OCI-LY7 (cell line): ENCODE results near the gene ACADSB. TPM values are rescaled to one million over a fixed set of nuclear protein-coding genes. Genes with fewer than 3 reads are reported as not detected.

ENCODE experiments used
- BruUV-seq: library from RNA; stranded (reverse); fragments of 400-500 nt; replicated peaks from 2 replicates; lab custom pipeline; 2021; lab: Mats Ljungman, UMichigan
- CTCF ChIA-PET: fragments of 300-600 bp; sonication (Branson Sonifier 250); formaldehyde crosslinking; loops from one replicate; lab custom pipeline; 2022; ENCODE audit warnings: antibody characterized with exemption; ENCODE audit not compliant: unreplicated experiment; lab: Charles Lee
- POLR2A ChIA-PET: fragments of 300-600 bp; sonication (Branson Sonifier 250); formaldehyde crosslinking; loops from one replicate; lab custom pipeline; 2022; ENCODE audit warnings: antibody characterized with exemption; lab: Charles Lee
- DNase-seq: peaks from one replicate; pipeline ENCODE4 v3.0.0-alpha.2; 2015; ENCODE audit warnings: low spot score
- H2AFZ ChIP-seq: fragments of 200-600 bp; sonication (generic), shearing (Covaris generic); 2 replicates; pipeline ENCODE4 v1.6.1; 2014; ENCODE audit warnings: mild to moderate bottlenecking, antibody characterized with exemption, low read length, moderate library complexity
- H3K27ac ChIP-seq: fragments of 200-600 bp; sonication (generic); 2 replicates; pipeline ENCODE4 v1.5.1; 2014; ENCODE audit warnings: mixed run types, low read depth, mild to moderate bottlenecking, moderate library complexity, low read length, inconsistent platforms; ENCODE audit not compliant: poor library complexity, severe bottlenecking
- H3K36me3 ChIP-seq: fragments of 200-600 bp; sonication (generic); 2 replicates; pipeline ENCODE4 v1.6.1; 2014; ENCODE audit warnings: mild to moderate bottlenecking, antibody characterized with exemption, low read length, moderate library complexity, mixed read lengths; ENCODE audit not compliant: insufficient read depth
- H3K4me1 ChIP-seq: fragments of 200-600 bp; sonication (generic); 2 replicates; pipeline ENCODE4 v1.5.1; 2014; ENCODE audit warnings: mild to moderate bottlenecking, low read length; ENCODE audit not compliant: insufficient read depth, poor library complexity, severe bottlenecking
- H3K4me2 ChIP-seq: fragments of 200-600 bp; sonication (generic); 2 replicates; pipeline ENCODE4 v1.6.1; 2014; ENCODE audit warnings: mild to moderate bottlenecking, low read length
- H3K4me3 ChIP-seq: fragments of 200-600 bp; sonication (generic); 2 replicates; pipeline ENCODE4 v1.5.1; 2014; ENCODE audit warnings: mild to moderate bottlenecking, low read depth, low read length; ENCODE audit not compliant: poor library complexity, severe bottlenecking
- H3K79me2 ChIP-seq: fragments of 200-600 bp; sonication (generic); 2 replicates; pipeline ENCODE4 v1.6.1; 2016; ENCODE audit warnings: low read depth, mild to moderate bottlenecking, low read length, moderate library complexity, mixed read lengths; ENCODE audit not compliant: insufficient read depth
- H3K9me2 ChIP-seq: fragments of 200-600 bp; sonication (generic); 2 replicates; pipeline ENCODE4 v1.6.1; 2016; ENCODE audit warnings: mild to moderate bottlenecking, low read length, mixed read lengths; ENCODE audit not compliant: insufficient read depth
- H3K9me3 ChIP-seq: fragments of 200-600 bp; sonication (generic); 2 replicates; pipeline ENCODE4 v1.6.1; 2014; ENCODE audit warnings: mild to moderate bottlenecking, mixed run types, low read length, mixed read lengths
- H4K20me1 ChIP-seq: fragments of 200-600 bp; sonication (generic); 2 replicates; pipeline ENCODE4 v1.6.1; 2014; ENCODE audit warnings: mild to moderate bottlenecking, antibody characterized with exemption, low read length, moderate library complexity, mixed read lengths; ENCODE audit not compliant: insufficient read depth
- EZH2phosphoT487 ChIP-seq: fragments of 200-600 bp; sonication (generic); IDR thresholded peaks from 2 replicates; pipeline ENCODE4 v1.6.1; 2018; ENCODE audit warnings: low read depth, borderline replicate concordance, mild to moderate bottlenecking, mixed run types, antibody characterized with exemption, low read length, moderate library complexity, mixed read lengths
- intact Hi-C: fragments of 100-400 bp; cut with micrococcal nuclease; formaldehyde crosslinking; loops from one replicate; pipeline ENCODE4 v1.10.0; 2022; ENCODE audit not compliant: unreplicated experiment
- total RNA-seq, 2 experiments: library from RNA; depleted of rRNA in 1 of 2; stranded (reverse); fragments of >200 nt in 1 of 2; shearing (Covaris generic) in 1 of 2; gene quantifications; 2 replicates each; pipeline ENCODE4 v1.2.3, GENCODE V29; 2014 to 2022
- TF ChIP-seq, protein P1 (sequence below): fragments of 200-600 bp; sonication (generic); conservative IDR thresholded peaks from 2 replicates; pipeline ENCODE4 v1.5.1; 2014; ENCODE audit warnings: mild to moderate bottlenecking, antibody characterized with exemption, low read length, moderate library complexity, mixed read lengths

The ACADSB gene
- total RNA-seq, 2 experiments from 2014 or later: 3.7 to 14.7 TPM

DNA sequence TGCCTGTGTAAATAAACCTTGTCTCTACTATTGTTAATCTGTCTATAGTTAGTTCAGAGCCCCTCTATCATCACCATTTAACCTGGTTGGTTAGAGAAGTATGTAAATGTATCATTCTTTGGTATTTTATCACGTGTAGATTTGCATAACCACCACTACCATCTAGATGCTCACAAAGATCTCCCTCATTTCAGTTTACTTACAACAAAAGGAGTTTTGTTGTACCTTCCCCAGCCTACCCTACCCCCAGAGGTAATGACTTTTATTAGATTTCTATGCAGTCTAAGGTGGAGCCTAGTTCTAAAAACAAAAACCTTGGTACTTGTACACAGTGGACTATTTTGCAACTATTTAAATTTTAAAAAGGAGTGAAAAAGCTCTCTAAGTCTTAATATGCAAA lies 17.5 kb downstream of the ACADSB start:
- CTCF ChIA-PET: no interaction called here
- Histone ChIP-seq H3K27ac (no peak overlapping the region), H2AFZ (no peak overlapping the region), H3K4me1 (no peaks in the 10 kb centered on the region), H4K20me1 (no peaks in the 10 kb centered on the region; the same call in 1 of the 2 replicates), H3K4me3 (no peak overlapping the region), H3K79me2 (no peaks in the 10 kb centered on the region), H3K9me3 (no peaks in the 10 kb centered on the region), H3K36me3 (no peaks in the 10 kb centered on the region), H3K4me2 (no peak overlapping the region), H3K9me2 (no peaks in the 10 kb centered on the region)
- no peak for DNase-seq
- intact Hi-C loops: no loop called here
- POLR2A ChIA-PET: no interaction called here
- no peak for TF ChIP-seq EZH2phosphoT487
- TF ChIP-seq, protein P1, sequence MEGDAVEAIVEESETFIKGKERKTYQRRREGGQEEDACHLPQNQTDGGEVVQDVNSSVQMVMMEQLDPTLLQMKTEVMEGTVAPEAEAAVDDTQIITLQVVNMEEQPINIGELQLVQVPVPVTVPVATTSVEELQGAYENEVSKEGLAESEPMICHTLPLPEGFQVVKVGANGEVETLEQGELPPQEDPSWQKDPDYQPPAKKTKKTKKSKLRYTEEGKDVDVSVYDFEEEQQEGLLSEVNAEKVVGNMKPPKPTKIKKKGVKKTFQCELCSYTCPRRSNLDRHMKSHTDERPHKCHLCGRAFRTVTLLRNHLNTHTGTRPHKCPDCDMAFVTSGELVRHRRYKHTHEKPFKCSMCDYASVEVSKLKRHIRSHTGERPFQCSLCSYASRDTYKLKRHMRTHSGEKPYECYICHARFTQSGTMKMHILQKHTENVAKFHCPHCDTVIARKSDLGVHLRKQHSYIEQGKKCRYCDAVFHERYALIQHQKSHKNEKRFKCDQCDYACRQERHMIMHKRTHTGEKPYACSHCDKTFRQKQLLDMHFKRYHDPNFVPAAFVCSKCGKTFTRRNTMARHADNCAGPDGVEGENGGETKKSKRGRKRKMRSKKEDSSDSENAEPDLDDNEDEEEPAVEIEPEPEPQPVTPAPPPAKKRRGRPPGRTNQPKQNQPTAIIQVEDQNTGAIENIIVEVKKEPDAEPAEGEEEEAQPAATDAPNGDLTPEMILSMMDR: no peak
- BruUV-seq: no TSS peak

DNA sequence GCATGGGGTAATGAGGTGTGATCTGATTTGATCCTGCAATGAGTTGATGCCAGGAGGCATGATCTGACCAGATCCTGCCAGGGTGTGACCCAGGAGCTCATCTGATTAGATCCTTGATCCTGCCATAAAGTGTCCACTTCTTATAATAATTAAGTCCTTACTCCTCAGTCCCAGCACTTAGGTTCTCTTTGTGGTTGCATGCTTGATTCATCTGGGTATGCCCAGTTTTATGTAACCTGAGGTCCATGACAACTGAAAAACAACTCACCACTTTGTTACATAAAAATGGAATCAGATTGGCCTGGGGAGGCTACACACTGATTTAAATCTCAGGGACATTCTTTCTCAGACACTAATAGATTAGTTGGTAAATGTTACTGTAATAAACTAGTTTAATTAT lies 19.1 kb downstream of the ACADSB start:
- Histone ChIP-seq H3K4me3 (no peak overlapping the region), H3K4me1 (no peaks in the 10 kb centered on the region), H3K9me3 (no peaks in the 10 kb centered on the region), H3K27ac (no peak overlapping the region), H4K20me1 (no peaks in the 10 kb centered on the region; the same call in 1 of the 2 replicates), H3K79me2 (no peaks in the 10 kb centered on the region), H3K4me2 (no peak overlapping the region), H3K9me2 (no peaks in the 10 kb centered on the region), H2AFZ (no peak overlapping the region), H3K36me3 (no peaks in the 10 kb centered on the region)
- intact Hi-C loops: no loop called here
- DNase-seq: no peak
- ChIA-PET POLR2A (interaction anchor here (0.5 kb wide), 1 partner anchor 380 kb away, joined by 3 read pairs; no protein-coding TSS in a partner anchor), CTCF (no interaction called here)
- no peak for TF ChIP-seq EZH2phosphoT487
- TF ChIP-seq, protein P1: no peak
- BruUV-seq: no TSS peak

DNA sequence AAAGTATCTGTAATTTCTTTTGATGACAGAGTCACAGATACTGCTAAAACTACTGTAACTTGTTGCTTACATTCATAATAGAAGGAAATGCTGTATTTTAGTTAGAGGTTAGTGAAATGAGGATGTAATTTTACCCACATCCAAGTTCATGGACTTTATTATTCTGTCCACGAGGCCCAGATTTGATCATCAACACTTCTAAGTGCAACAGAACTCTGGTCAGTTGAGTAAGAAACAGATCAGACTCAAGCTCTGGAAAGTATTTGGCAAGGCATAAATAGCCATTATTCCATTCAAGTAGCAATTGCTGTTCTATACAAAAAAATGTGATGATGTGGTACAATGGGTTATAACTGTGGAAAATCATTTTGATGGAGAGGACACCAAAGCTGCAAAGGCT lies 22.3 kb downstream of the ACADSB start:
- no peak for TF ChIP-seq EZH2phosphoT487
- TF ChIP-seq, protein P1: no peak
- Histone ChIP-seq H3K79me2 (no peaks in the 10 kb centered on the region), H3K9me2 (no peaks in the 10 kb centered on the region), H3K9me3 (no peaks in the 10 kb centered on the region), H3K4me3 (no peak overlapping the region), H3K27ac (no peak overlapping the region), H3K36me3 (no peaks in the 10 kb centered on the region), H3K4me1 (no peaks in the 10 kb centered on the region), H4K20me1 (no peaks in the 10 kb centered on the region; the same call in 1 of the 2 replicates), H2AFZ (no peak overlapping the region), H3K4me2 (no peak overlapping the region)
- no peak for DNase-seq
- POLR2A ChIA-PET: interaction anchor here (0.7 to 1.9 kb wide), 2 partner anchors 9 to 34 kb away, joined by 4 to 6 read pairs; no protein-coding TSS in a partner anchor
- intact Hi-C loops: no loop called here
- BruUV-seq: no TSS peak
- CTCF ChIA-PET: no interaction called here
